Muscle layer of duodenum (tissue), 2 donors: ENCODE data around the gene LCN10.

Experiments used
- H3K27ac ChIP-seq: one replicate; pipeline ENCODE4 v1.7.0; 2013; ENCODE audit warnings: mild to moderate bottlenecking, low read length
- H3K27me3 ChIP-seq: one replicate; pipeline ENCODE4 v1.7.0; 2013; ENCODE audit warnings: low read depth, mild to moderate bottlenecking, control low read depth, low read length
- H3K36me3 ChIP-seq, 2 donors: one replicate each; pipeline ENCODE4 v1.7.0; 2013; ENCODE audit warnings: low read length in 2 of 2, control low read depth in 1 of 2, mild to moderate bottlenecking in 1 of 2; ENCODE audit not compliant: insufficient read depth in 2 of 2, control insufficient read depth in 1 of 2
- H3K4me1 ChIP-seq, 2 donors: one replicate each; pipeline ENCODE4 v1.7.0; 2013; ENCODE audit warnings: low read length in 2 of 2, mild to moderate bottlenecking in 2 of 2, control low read depth in 1 of 2, moderate library complexity in 1 of 2; ENCODE audit not compliant: insufficient read depth in 2 of 2, control insufficient read depth in 1 of 2
- H3K4me3 ChIP-seq, 2 donors: one replicate each; pipeline ENCODE4 v1.7.0; 2013; ENCODE audit warnings: low read length in 2 of 2, low read depth in 1 of 2, mild to moderate bottlenecking in 1 of 2
- H3K9me3 ChIP-seq, 2 donors: one replicate each; pipeline ENCODE4 v1.7.0; 2013; ENCODE audit warnings: low read length in 2 of 2, control low read depth in 1 of 2, mild to moderate bottlenecking in 1 of 2; ENCODE audit not compliant: control insufficient read depth in 1 of 2
- donor health status: healthy.

LCN10 gene

DNA sequence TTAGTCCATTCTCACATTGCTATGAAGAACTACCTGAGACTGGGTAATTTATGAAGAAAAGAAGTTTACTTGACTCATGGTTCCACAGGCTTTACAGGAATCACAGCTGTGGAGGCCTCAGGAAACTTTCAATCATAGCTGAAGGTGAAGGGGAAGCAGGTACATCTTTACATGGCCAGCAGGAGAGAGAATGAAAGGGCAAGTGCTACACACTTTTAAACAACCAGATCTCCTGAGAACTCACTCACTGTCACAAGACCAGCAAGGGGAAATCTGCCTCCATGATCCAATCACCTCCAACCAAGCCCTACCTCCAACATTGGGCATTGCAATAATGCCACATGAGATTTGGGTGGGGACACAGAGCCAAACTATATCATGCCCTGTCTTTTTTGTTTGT, 9.1 kb upstream of the LCN10 start:
- no peaks in the 10 kb centered on the region for H3K36me3 ChIP-seq
- no peak overlapping the region for H3K4me3 ChIP-seq
- H3K27me3 ChIP-seq = no peaks in the 10 kb centered on the region

DNA sequence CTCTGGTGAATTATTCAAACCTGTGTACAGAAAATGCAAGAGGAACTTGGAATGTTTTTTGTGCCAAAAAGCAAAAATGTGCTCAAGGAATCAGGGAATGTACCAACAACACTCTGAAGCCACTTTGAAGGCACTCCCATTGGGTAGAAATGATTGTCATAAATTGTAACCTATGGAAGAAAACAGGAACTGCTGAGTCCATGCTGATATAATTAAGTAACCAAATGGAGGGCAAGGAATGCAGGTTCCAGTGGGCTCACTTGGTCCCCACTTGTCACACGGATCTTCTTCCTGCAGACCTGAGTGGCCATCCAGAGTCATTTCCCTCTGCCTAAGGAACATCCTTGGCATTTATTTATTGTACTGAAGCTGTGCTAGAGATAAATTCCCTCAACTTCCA, 8.5 kb upstream of the LCN10 start:
- Histone ChIP-seq H3K27me3 (no peaks in the 10 kb centered on the region), H3K27ac (no peak overlapping the region), H3K4me3 (no peak overlapping the region), H3K4me1 (peaks cover 0 to 4% of the 10 kb centered on the region in 2 donors), H3K9me3 (peaks cover 0 to 14% of the 10 kb centered on the region in 2 donors), H3K36me3 (no peaks in the 10 kb centered on the region)

More for the DNA sequence above, 9.1 kb upstream of the LCN10 start:
- H3K9me3 ChIP-seq = peaks cover 0 to 14% of the 10 kb centered on the region in 2 donors
- no peak overlapping the region for H3K27ac ChIP-seq
- peaks cover 0 to 4% of the 10 kb centered on the region in 2 donors for H3K4me1 ChIP-seq

GRCh38 chr9:136750526-136750925, 7.8 kb upstream of the LCN10 start:
- no peak overlapping the region for H3K27ac ChIP-seq
- H3K4me1 ChIP-seq = peaks cover 0 to 4% of the 10 kb centered on the region in 2 donors
- no peaks in the 10 kb centered on the region for H3K36me3 ChIP-seq
- H3K27me3 ChIP-seq = no peaks in the 10 kb centered on the region
- H3K9me3 ChIP-seq = peaks cover 0 to 12% of the 10 kb centered on the region in 2 donors
- H3K4me3 ChIP-seq = no peak overlapping the region

DNA sequence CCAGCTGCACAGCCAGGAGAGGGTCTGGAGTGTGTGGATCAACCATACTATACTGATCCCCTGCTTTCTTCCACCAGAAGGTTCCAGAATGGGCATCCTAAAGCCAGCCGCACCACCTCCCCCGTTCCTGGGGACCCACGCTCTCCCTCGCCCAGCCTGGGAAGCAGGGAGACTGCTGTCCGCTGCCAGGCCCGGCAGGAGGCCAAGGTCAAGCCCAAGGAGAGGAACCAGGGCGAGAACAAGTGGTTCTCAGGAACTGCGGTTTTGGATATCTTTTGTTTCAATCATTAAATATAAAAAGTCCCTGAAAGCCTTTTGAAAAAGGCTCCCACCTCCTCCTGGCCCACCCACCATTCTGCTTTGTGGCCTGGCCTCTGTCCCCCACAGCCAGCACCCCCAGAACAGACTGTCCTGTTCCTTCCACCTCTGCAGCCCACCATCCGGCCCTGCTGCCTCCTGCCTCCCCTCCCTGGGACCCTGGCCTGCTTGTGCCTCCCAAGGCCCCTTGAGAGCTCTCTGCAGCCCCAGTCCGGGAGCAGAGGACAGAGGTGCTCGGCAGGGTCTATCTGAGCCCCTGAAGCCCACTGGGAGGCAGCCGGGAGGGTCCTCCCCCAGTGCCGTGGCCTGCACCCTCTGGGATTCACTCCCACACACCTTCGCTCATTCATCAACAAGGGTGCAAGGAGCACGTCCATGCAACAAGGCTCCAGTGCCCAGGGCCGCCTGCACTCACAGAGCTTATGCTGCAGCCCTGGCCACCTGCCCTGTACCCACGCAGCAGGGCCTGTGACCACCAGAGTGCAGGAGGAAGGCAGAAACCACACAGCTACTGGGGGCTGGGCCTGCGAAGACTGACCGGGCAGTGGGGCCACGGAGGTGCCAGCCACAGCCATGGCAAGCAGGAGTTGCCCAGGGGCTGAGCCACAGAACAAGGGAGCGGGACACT, 6.2 kb upstream of the LCN10 start:
- peaks cover 0 to 4% of the 10 kb centered on the region in 2 donors for H3K4me1 ChIP-seq
- no peaks in the 10 kb centered on the region for H3K36me3 ChIP-seq
- peaks cover 0 to 10% of the 10 kb centered on the region in 2 donors for H3K9me3 ChIP-seq
- H3K4me3 ChIP-seq = no peak overlapping the region
- no peaks in the 10 kb centered on the region for H3K27me3 ChIP-seq
- H3K27ac ChIP-seq = no peak overlapping the region

GRCh38 chr9:136748201-136748600, 5.5 kb upstream of the LCN10 start, which contains the start of gene LCN6:
TSS of gene LCN6 (minus strand) at chr9:136748525. CDS start at chr9:136748483, 42 bp downstream.
- Histone ChIP-seq H3K9me3 (peaks cover 0 to 10% of the 10 kb centered on the region in 2 donors), H3K27ac (no peak within 1 kb of the TSS), H3K4me1 (peaks cover 0 to 4% of the 10 kb centered on the region in 2 donors), H3K4me3 (no peak within 1 kb of the TSS), H3K36me3 (no peaks in the 10 kb centered on the region), H3K27me3 (no peaks in the 10 kb centered on the region)

DNA sequence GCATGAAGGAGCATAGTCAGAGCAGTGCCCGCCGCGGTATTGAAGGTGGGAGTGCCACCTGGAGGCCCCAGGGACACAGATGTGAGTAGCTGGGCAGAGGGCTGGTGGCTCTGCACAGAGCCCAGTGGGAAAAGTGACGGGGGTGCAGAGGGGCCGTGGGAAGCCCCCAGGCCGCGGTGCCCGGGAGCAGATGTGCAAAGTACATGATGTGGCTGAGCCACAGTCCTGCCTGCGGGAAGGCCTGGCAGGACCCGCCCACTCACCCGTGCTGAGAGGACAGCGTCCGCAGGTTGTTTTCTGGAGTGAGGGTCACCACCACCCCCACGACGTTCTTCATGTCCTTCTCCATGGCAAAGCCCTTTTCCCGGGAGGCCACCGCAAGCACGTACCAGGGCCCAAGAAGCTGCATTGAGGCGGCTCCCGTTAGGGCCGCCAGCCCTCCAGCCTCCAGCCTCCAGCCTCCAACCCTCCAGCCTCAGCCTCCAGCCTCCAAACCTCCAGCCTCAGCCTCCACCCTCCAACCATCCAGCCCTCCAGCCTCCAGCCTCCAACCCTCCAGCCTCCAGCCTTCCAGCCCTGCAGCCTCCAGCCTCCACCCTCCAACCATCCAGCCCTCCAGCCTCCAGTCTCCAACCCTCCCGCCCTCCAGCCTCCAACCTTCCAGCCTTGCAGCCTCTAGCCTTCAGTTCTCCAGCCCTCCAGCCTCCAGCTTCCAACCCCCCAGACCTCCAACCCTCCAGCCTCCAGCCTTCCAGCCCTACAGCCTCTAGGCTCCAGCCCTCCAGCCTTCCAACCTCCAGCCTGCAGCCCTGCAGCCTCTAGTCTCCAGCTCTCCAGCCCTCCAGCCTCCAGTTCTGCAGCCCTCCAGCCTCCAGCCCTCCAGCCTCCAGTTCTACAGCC, 4.7 kb upstream of the LCN10 start:
- H3K9me3 ChIP-seq = peaks cover 0 to 10% of the 10 kb centered on the region in 2 donors
- H3K27me3 ChIP-seq = no peaks in the 10 kb centered on the region
- peaks cover 0 to 6% of the 10 kb centered on the region in 2 donors for H3K4me1 ChIP-seq
- no peaks in the 10 kb centered on the region for H3K36me3 ChIP-seq
- H3K4me3 ChIP-seq = no peak overlapping the region
- no peak overlapping the region for H3K27ac ChIP-seq

GRCh38 chr9:136746621-136747020, 3.9 kb upstream of the LCN10 start:
- Histone ChIP-seq H3K4me1 (peaks cover 0 to 14% of the 10 kb centered on the region in 2 donors), H3K9me3 (peaks cover 0 to 3% of the 10 kb centered on the region in 2 donors), H3K36me3 (no peaks in the 10 kb centered on the region), H3K4me3 (no peak overlapping the region), H3K27me3 (peaks cover 8% of the 10 kb centered on the region), H3K27ac (no peak overlapping the region)

DNA sequence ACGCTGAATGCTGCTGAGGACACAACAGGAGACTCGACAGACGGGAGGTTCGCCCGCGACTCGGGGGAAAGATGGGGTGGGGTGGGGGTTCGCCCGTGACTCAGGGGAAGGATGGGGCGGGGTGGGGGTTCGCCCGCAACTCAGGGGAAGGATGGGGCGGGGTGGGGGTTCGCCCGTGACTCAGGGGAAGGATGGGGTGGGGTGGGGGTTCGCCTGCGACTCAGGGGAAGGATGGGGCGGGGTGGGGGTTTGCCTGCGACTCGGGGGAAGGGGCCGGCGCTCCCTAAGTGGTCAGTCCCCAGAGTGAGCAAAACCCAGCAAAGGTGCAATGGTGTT, 3.4 kb upstream of the LCN10 start:
- Histone ChIP-seq H3K27ac (no peak overlapping the region), H3K36me3 (no peaks in the 10 kb centered on the region), H3K27me3 (peaks cover 12% of the 10 kb centered on the region), H3K9me3 (no peaks in the 10 kb centered on the region), H3K4me1 (peaks cover 0 to 19% of the 10 kb centered on the region in 2 donors), H3K4me3 (no peak overlapping the region)

DNA sequence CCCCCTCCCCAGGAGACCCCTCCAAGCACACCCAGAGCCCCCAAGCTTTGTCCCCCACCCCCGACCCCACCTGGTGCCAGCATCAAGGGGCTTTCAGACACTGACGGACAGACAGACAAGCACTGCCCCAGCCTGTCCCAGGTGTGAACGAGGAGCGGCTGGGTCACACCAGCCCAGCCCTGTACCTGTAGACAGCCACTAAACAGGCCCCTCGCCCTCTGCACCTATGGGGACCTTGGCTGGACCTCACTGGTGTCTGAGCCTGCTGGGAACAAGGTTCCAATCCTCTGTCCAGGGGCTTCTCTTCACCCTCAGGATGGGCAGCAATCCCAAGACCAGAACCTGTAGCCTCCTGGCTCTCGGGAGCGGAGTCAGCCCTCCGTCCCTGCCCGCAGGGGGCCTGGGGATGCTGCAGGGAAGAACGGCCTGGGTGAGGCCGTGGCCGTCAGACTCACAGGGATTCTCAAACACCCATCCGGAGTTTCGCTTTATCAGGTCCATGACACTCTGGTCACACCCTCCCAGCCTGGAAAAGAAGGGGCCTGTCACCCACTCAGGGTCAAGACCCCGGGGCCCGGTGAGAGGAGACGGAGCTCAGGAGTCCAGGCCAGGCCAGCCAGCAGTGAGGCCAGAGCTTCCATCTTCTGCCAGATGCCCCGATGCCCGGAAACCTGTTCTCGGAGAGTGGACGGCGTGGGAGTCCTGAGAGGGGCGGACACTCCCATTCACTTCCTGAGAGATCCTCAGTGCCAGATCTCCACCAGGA, 2.8 kb upstream of the LCN10 start:
- Histone ChIP-seq H3K4me1 (peaks cover 0 to 23% of the 10 kb centered on the region in 2 donors), H3K4me3 (no peak overlapping the region), H3K9me3 (no peaks in the 10 kb centered on the region), H3K36me3 (no peaks in the 10 kb centered on the region), H3K27ac (no peak overlapping the region), H3K27me3 (peaks cover 12% of the 10 kb centered on the region)

- H3K4me1 ChIP-seq = peaks cover 0 to 23% of the 10 kb centered on the region in 2 donors
- H3K27ac ChIP-seq = no peak overlapping the region
- H3K4me3 ChIP-seq = no peak overlapping the region
- H3K36me3 ChIP-seq = no peaks in the 10 kb centered on the region
- H3K9me3 ChIP-seq = no peaks in the 10 kb centered on the region
- peaks cover 12% of the 10 kb centered on the region for H3K27me3 ChIP-seq
Measured at GRCh38 chr9:136744773-136745172, 2.0 kb upstream of the LCN10 start.
